Immature natural killer cell (primary cell): ENCODE measurements around the gene SIGLEC8. TPM values are rescaled to one million over a fixed set of nuclear protein-coding genes. Genes with fewer than 3 reads are reported as not detected.
A peak's percentile ranks its signal among the peaks of the same experiment; 100 is the strongest.
"Not testable (repeated sequence)": the region's sequence is repeated elsewhere in the genome, so short reads cannot be mapped to it uniquely, and the experiment has no call there.

Experiments used
- DNase-seq, 3 donors: peaks; one replicate each; pipeline ENCODE4 v3.0.0; 2022; ENCODE audit warnings: mixed read lengths in 1 of 3
- H3K27ac Mint-ChIP-seq, 6 donors: one replicate each; pipeline ENCODE4 v1.8.0; 2020; ENCODE audit warnings: mixed read lengths in 6 of 6, mild to moderate bottlenecking in 5 of 6, inconsistent platforms in 4 of 6, moderate library complexity in 3 of 6
- H3K27me3 Mint-ChIP-seq, 3 donors: one replicate each; pipeline ENCODE4 v1.8.0; 2020 to 2021; ENCODE audit warnings: low read depth in 3 of 3, mild to moderate bottlenecking in 3 of 3, mixed read lengths in 3 of 3, moderate library complexity in 3 of 3, inconsistent platforms in 1 of 3
- H3K36me3 Mint-ChIP-seq, 3 donors: one replicate each; pipeline ENCODE4 v1.8.0; 2020; ENCODE audit warnings: mixed read lengths in 3 of 3, inconsistent platforms in 2 of 3, mild to moderate bottlenecking in 2 of 3
- H3K4me1 Mint-ChIP-seq, 2 donors: one replicate each; pipeline ENCODE4 v1.8.0; 2020; ENCODE audit warnings: inconsistent platforms in 2 of 2, mild to moderate bottlenecking in 2 of 2, mixed read lengths in 2 of 2, moderate library complexity in 1 of 2
- H3K4me3 Mint-ChIP-seq, 5 donors: one replicate each; pipeline ENCODE4 v1.8.0; 2020; ENCODE audit warnings: mild to moderate bottlenecking in 5 of 5, mixed read lengths in 5 of 5, inconsistent platforms in 3 of 5, moderate library complexity in 3 of 5
- H3K9me3 Mint-ChIP-seq, 6 donors: one replicate each; pipeline ENCODE4 v1.8.0; 2020; ENCODE audit warnings: mild to moderate bottlenecking in 6 of 6, mixed read lengths in 6 of 6, inconsistent platforms in 4 of 6, moderate library complexity in 3 of 6
- polyA plus RNA-seq, 3 donors: library from polyadenylated mRNA; unstranded; fragments of 300-500 nt; fragmentation: Illumina TruSeq; gene quantifications; one replicate each; pipeline ENCODE4 v1.2.3, GENCODE V29; 2021

SIGLEC8 gene
- not detected for polyA plus RNA-seq

- Mint-ChIP-seq H3K9me3 (no peaks in the 10 kb centered on the region), H3K27ac (peak within 1 kb of the TSS in 1 of 6 donors; percentile 30), H3K36me3 (no peaks in the 10 kb centered on the region), H3K4me3 (no peak within 1 kb of the TSS), H3K27me3 (peaks cover 10 to 17% (median 14%) of the 10 kb centered on the region in 3 donors), H3K4me1 (peaks cover 13 to 21% of the 10 kb centered on the region in 2 donors)
- DNase-seq, result no peak
Measured at GRCh38 chr19:51458051-51458645, at the start of gene SIGLEC8. Gene SIGLEC8 (minus strand): TSS chr19:51458454. CDS start chr19:51458387, 67 bp downstream.

- Mint-ChIP-seq H3K27me3 (peaks cover 0 to 12% (median 4%) of the 10 kb centered on the region in 3 donors), H3K4me3 (no peak overlapping the region), H3K36me3 (no peaks in the 10 kb centered on the region), H3K4me1 (no peaks in the 10 kb centered on the region), H3K27ac (no peak overlapping the region), H3K9me3 (no peaks in the 10 kb centered on the region)
- no peak for DNase-seq
Measured at GRCh38 chr19:51507640-51508058, 49.4 kb upstream of the SIGLEC8 start.

- Mint-ChIP-seq H3K4me3 (no peak overlapping the region), H3K36me3 (no peaks in the 10 kb centered on the region), H3K9me3 (no peaks in the 10 kb centered on the region), H3K27me3 (peaks cover 1 to 12% (median 4%) of the 10 kb centered on the region in 3 donors), H3K4me1 (peaks cover 0 to 1% of the 10 kb centered on the region in 2 donors), H3K27ac (no peak overlapping the region)
- no peak for DNase-seq
Measured at GRCh38 chr19:51507192-51507591, 48.9 kb upstream of the SIGLEC8 start.

DNA sequence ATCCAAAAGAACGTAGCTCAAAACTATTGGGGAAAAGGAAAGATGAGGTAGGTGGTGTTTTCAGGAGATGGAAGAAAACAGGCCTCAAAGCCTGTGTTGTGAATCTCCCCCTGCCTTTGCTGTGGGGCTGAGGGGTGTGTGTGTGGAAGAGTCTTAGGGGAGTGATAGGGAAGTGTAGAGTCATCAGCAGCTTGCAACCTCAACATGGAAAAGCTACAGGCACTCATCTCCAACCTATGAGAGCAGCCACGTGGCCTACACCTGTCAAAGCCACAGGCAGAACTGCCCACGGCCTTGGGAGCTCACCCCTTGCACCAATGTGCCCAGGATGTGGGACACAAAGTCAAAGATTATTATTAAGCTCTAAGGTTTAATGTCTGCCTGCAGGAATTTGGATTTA, 47.6 kb upstream of the SIGLEC8 start:
- H3K4me1 Mint-ChIP-seq, result peaks cover 11 to 12% of the 10 kb centered on the region in 2 donors
- no peaks in the 10 kb centered on the region for H3K36me3 Mint-ChIP-seq
- DNase-seq, result no peak
- no peak overlapping the region for H3K27ac Mint-ChIP-seq
- H3K27me3 Mint-ChIP-seq, result peaks cover 0 to 11% (median 1%) of the 10 kb centered on the region in 3 donors
- H3K9me3 Mint-ChIP-seq, result no peaks in the 10 kb centered on the region
- no peak overlapping the region for H3K4me3 Mint-ChIP-seq

GRCh38 chr19:51503896-51504295, 45.6 kb upstream of the SIGLEC8 start:
- H3K4me3 Mint-ChIP-seq, result no peak overlapping the region
- no peaks in the 10 kb centered on the region for H3K9me3 Mint-ChIP-seq
- peaks cover 11 to 12% of the 10 kb centered on the region in 2 donors for H3K4me1 Mint-ChIP-seq

GRCh38 chr19:51503286-51503817, 45.1 kb upstream of the SIGLEC8 start:
- H3K4me3 Mint-ChIP-seq, result no peak overlapping the region
- peaks cover 0 to 6% (median 4%) of the 10 kb centered on the region in 3 donors for H3K27me3 Mint-ChIP-seq
- H3K4me1 Mint-ChIP-seq, result peaks cover 11 to 12% of the 10 kb centered on the region in 2 donors
- no peak for DNase-seq
- no peaks in the 10 kb centered on the region for H3K9me3 Mint-ChIP-seq
- H3K36me3 Mint-ChIP-seq, result no peaks in the 10 kb centered on the region
- no peak overlapping the region for H3K27ac Mint-ChIP-seq

More at GRCh38 chr19:51503896-51504295, 45.6 kb upstream of the SIGLEC8 start:
- no peak overlapping the region for H3K27ac Mint-ChIP-seq
- H3K36me3 Mint-ChIP-seq, result no peaks in the 10 kb centered on the region
- peaks cover 0 to 6% (median 4%) of the 10 kb centered on the region in 3 donors for H3K27me3 Mint-ChIP-seq
- DNase-seq, result no peak

GRCh38 chr19:51501594-51502263, 43.5 kb upstream of the SIGLEC8 start, which contains the start of gene SIGLEC12:
Gene SIGLEC12 (minus strand): TSS chr19:51501800. CDS start chr19:51501733, 67 bp downstream.
- peak within 1 kb of the TSS in 2 of 5 donors; percentile 27 to 51 for H3K4me3 Mint-ChIP-seq
- no peaks in the 10 kb centered on the region for H3K36me3 Mint-ChIP-seq
- peaks cover 11 to 12% of the 10 kb centered on the region in 2 donors for H3K4me1 Mint-ChIP-seq
- DNase-seq, result no peak
- peaks cover 0 to 6% (median 4%) of the 10 kb centered on the region in 3 donors for H3K27me3 Mint-ChIP-seq
- H3K27ac Mint-ChIP-seq, result no peak within 1 kb of the TSS
- H3K9me3 Mint-ChIP-seq, result no peaks in the 10 kb centered on the region

GRCh38 chr19:51500931-51501330, 42.7 kb upstream of the SIGLEC8 start:
- Mint-ChIP-seq H3K4me1 (peaks cover 11 to 12% of the 10 kb centered on the region in 2 donors), H3K4me3 (peak overlapping the region in 1 of 5 donors; percentile 51)
- not testable (repeated sequence) for H3K27me3 Mint-ChIP-seq, H3K9me3 Mint-ChIP-seq, H3K27ac Mint-ChIP-seq, H3K36me3 Mint-ChIP-seq, DNase-seq

- Mint-ChIP-seq H3K27me3 (peaks cover 7 to 10% (median 8%) of the 10 kb centered on the region in 3 donors), H3K4me1 (peaks cover 11 to 12% of the 10 kb centered on the region in 2 donors)
Measured at GRCh38 chr19:51497666-51498065, 39.4 kb upstream of the SIGLEC8 start.

GRCh38 chr19:51493776-51494175, 35.5 kb upstream of the SIGLEC8 start:
- H3K4me1 Mint-ChIP-seq, result no peaks in the 10 kb centered on the region
- no peak overlapping the region for H3K27ac Mint-ChIP-seq
- no peak for DNase-seq
- H3K27me3 Mint-ChIP-seq, result peaks cover 6 to 11% (median 7%) of the 10 kb centered on the region in 3 donors
- no peak overlapping the region for H3K4me3 Mint-ChIP-seq
- H3K9me3 Mint-ChIP-seq, result no peaks in the 10 kb centered on the region
- H3K36me3 Mint-ChIP-seq, result no peaks in the 10 kb centered on the region

More at GRCh38 chr19:51497666-51498065, 39.4 kb upstream of the SIGLEC8 start:
- Mint-ChIP-seq H3K36me3 (no peaks in the 10 kb centered on the region), H3K4me3 (no peak overlapping the region), H3K27ac (no peak overlapping the region), H3K9me3 (no peaks in the 10 kb centered on the region)
- DNase-seq, result no peak

DNA sequence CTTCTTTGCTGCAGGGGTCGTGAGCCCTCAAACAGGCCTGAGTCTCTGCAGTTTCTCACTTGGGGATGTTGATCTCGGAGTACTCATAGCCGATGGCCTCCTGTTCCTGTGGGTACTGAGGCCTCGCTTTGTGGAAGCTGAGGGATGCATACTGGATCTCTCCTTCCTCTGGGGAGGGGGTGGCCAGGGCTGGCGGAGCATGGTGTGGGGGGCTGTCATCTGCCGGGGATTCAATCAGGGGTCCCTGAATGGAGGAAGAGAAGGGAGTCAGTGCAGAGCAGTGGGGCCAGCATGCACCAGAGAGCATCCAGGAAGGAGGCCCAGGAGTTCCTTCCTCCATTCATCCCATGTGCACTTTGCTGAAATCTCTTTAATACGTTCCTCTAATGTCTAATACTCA, 33.3 kb upstream of the SIGLEC8 start:
- H3K9me3 Mint-ChIP-seq, result no peaks in the 10 kb centered on the region

GRCh38 chr19:51490676-51491075, 32.4 kb upstream of the SIGLEC8 start:
- no peaks in the 10 kb centered on the region for H3K4me1 Mint-ChIP-seq
- H3K27me3 Mint-ChIP-seq, result peaks cover 6 to 12% (median 7%) of the 10 kb centered on the region in 3 donors
- no peak overlapping the region for H3K4me3 Mint-ChIP-seq
- no peaks in the 10 kb centered on the region for H3K9me3 Mint-ChIP-seq
- no peaks in the 10 kb centered on the region for H3K36me3 Mint-ChIP-seq
- H3K27ac Mint-ChIP-seq, result no peak overlapping the region
- no peak for DNase-seq

More for the DNA sequence above, 33.3 kb upstream of the SIGLEC8 start:
- no peak overlapping the region for H3K27ac Mint-ChIP-seq
- DNase-seq, result no peak
- H3K27me3 Mint-ChIP-seq, result peaks cover 6 to 11% (median 9%) of the 10 kb centered on the region in 3 donors
- no peaks in the 10 kb centered on the region for H3K4me1 Mint-ChIP-seq
- H3K36me3 Mint-ChIP-seq, result no peaks in the 10 kb centered on the region
- no peak overlapping the region for H3K4me3 Mint-ChIP-seq

- H3K27ac Mint-ChIP-seq, result no peak overlapping the region
- H3K27me3 Mint-ChIP-seq, result peaks cover 7 to 14% (median 10%) of the 10 kb centered on the region in 3 donors
- H3K4me3 Mint-ChIP-seq, result no peak overlapping the region
- H3K4me1 Mint-ChIP-seq, result no peaks in the 10 kb centered on the region
- DNase-seq, result no peak
- H3K9me3 Mint-ChIP-seq, result no peaks in the 10 kb centered on the region
- H3K36me3 Mint-ChIP-seq, result no peaks in the 10 kb centered on the region
Measured at GRCh38 chr19:51489113-51489512, 30.9 kb upstream of the SIGLEC8 start.

GRCh38 chr19:51488491-51488890, 30.2 kb upstream of the SIGLEC8 start:
- no peak overlapping the region for H3K27ac Mint-ChIP-seq
- H3K9me3 Mint-ChIP-seq, result no peaks in the 10 kb centered on the region
- DNase-seq, result no peak
- peaks cover 7 to 11% (median 8%) of the 10 kb centered on the region in 3 donors for H3K27me3 Mint-ChIP-seq
- H3K4me3 Mint-ChIP-seq, result no peak overlapping the region
- no peaks in the 10 kb centered on the region for H3K36me3 Mint-ChIP-seq
- no peaks in the 10 kb centered on the region for H3K4me1 Mint-ChIP-seq
